ENCODE measurements around the gene SMIM17.

- TF ChIP-seq, protein P1, sequence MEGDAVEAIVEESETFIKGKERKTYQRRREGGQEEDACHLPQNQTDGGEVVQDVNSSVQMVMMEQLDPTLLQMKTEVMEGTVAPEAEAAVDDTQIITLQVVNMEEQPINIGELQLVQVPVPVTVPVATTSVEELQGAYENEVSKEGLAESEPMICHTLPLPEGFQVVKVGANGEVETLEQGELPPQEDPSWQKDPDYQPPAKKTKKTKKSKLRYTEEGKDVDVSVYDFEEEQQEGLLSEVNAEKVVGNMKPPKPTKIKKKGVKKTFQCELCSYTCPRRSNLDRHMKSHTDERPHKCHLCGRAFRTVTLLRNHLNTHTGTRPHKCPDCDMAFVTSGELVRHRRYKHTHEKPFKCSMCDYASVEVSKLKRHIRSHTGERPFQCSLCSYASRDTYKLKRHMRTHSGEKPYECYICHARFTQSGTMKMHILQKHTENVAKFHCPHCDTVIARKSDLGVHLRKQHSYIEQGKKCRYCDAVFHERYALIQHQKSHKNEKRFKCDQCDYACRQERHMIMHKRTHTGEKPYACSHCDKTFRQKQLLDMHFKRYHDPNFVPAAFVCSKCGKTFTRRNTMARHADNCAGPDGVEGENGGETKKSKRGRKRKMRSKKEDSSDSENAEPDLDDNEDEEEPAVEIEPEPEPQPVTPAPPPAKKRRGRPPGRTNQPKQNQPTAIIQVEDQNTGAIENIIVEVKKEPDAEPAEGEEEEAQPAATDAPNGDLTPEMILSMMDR (IDR thresholded peaks at IDR 0.05; ENCODE audit: low read depth, low read length, missing input control) = no peak
- TF ChIP-seq, protein P2, sequence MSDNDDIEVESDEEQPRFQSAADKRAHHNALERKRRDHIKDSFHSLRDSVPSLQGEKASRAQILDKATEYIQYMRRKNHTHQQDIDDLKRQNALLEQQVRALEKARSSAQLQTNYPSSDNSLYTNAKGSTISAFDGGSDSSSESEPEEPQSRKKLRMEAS (IDR thresholded peaks at IDR 0.05) = no peak
- TF ChIP-seq, protein P3, sequence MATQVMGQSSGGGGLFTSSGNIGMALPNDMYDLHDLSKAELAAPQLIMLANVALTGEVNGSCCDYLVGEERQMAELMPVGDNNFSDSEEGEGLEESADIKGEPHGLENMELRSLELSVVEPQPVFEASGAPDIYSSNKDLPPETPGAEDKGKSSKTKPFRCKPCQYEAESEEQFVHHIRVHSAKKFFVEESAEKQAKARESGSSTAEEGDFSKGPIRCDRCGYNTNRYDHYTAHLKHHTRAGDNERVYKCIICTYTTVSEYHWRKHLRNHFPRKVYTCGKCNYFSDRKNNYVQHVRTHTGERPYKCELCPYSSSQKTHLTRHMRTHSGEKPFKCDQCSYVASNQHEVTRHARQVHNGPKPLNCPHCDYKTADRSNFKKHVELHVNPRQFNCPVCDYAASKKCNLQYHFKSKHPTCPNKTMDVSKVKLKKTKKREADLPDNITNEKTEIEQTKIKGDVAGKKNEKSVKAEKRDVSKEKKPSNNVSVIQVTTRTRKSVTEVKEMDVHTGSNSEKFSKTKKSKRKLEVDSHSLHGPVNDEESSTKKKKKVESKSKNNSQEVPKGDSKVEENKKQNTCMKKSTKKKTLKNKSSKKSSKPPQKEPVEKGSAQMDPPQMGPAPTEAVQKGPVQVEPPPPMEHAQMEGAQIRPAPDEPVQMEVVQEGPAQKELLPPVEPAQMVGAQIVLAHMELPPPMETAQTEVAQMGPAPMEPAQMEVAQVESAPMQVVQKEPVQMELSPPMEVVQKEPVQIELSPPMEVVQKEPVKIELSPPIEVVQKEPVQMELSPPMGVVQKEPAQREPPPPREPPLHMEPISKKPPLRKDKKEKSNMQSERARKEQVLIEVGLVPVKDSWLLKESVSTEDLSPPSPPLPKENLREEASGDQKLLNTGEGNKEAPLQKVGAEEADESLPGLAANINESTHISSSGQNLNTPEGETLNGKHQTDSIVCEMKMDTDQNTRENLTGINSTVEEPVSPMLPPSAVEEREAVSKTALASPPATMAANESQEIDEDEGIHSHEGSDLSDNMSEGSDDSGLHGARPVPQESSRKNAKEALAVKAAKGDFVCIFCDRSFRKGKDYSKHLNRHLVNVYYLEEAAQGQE (IDR thresholded peaks at IDR 0.05) = no peak
- TF ChIP-seq JUND (IDR thresholded peaks at IDR 0.05) (no peak), HNF4G (IDR thresholded peaks at IDR 0.05) (no peak), SP1 (IDR thresholded peaks at IDR 0.05) (no peak), YY1 (IDR thresholded peaks at IDR 0.05) (no peak)
These were observed 38.7 kb downstream of the SMIM17 start for GRCh38 chr19:56681702-56682101.

All from liver (tissue), 3 donors.